ENCODE measurements around the gene MAP3K13.

GRCh38 chr3:185460309-185460708 lies 97.4 kb downstream of the MAP3K13 start:
- TF ChIP-seq SP2 (CRISPR knock-in tag; IDR thresholded peaks at IDR 0.05) (no peak), TARDBP (CRISPR knock-in tag; IDR thresholded peaks at IDR 0.05) (no peak), ZNF557 (CRISPR knock-in tag; IDR thresholded peaks at IDR 0.05) (no peak), MAX (IDR thresholded peaks at IDR 0.05) (no peak), ZBTB33 (CRISPR knock-in tag; IDR thresholded peaks at IDR 0.05) (no peak), CEBPG (CRISPR knock-in tag; IDR thresholded peaks at IDR 0.05) (no peak), CBX5 (CRISPR knock-in tag; IDR thresholded peaks at IDR 0.05; ENCODE audit: borderline replicate concordance) (no peak), IRF2 (CRISPR knock-in tag; IDR thresholded peaks at IDR 0.05) (no peak), ZBTB26 (CRISPR knock-in tag; IDR thresholded peaks at IDR 0.05; ENCODE audit: borderline replicate concordance) (no peak)
- TF ChIP-seq, protein P1, sequence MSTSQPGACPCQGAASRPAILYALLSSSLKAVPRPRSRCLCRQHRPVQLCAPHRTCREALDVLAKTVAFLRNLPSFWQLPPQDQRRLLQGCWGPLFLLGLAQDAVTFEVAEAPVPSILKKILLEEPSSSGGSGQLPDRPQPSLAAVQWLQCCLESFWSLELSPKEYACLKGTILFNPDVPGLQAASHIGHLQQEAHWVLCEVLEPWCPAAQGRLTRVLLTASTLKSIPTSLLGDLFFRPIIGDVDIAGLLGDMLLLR (CRISPR knock-in tag; IDR thresholded peaks at IDR 0.05), result no peak
- TF ChIP-seq, protein P2, sequence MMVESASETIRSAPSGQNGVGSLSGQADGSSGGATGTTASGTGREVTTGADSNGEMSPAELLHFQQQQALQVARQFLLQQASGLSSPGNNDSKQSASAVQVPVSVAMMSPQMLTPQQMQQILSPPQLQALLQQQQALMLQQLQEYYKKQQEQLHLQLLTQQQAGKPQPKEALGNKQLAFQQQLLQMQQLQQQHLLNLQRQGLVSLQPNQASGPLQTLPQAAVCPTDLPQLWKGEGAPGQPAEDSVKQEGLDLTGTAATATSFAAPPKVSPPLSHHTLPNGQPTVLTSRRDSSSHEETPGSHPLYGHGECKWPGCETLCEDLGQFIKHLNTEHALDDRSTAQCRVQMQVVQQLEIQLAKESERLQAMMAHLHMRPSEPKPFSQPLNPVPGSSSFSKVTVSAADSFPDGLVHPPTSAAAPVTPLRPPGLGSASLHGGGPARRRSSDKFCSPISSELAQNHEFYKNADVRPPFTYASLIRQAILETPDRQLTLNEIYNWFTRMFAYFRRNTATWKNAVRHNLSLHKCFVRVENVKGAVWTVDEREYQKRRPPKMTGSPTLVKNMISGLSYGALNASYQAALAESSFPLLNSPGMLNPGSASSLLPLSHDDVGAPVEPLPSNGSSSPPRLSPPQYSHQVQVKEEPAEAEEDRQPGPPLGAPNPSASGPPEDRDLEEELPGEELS (CRISPR knock-in tag; IDR thresholded peaks at IDR 0.05), result no peak
- TF ChIP-seq, protein P3, sequence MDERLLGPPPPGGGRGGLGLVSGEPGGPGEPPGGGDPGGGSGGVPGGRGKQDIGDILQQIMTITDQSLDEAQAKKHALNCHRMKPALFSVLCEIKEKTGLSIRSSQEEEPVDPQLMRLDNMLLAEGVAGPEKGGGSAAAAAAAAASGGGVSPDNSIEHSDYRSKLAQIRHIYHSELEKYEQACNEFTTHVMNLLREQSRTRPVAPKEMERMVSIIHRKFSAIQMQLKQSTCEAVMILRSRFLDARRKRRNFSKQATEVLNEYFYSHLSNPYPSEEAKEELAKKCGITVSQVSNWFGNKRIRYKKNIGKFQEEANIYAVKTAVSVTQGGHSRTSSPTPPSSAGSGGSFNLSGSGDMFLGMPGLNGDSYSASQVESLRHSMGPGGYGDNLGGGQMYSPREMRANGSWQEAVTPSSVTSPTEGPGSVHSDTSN (CRISPR knock-in tag; IDR thresholded peaks at IDR 0.05), result no peak

All from HepG2 (cell line).